BE2C (cell line): Measurements from ENCODE around the gene ZNF423.

Experiments
- DNase-seq: peaks from one replicate; pipeline ENCODE4 v3.0.0-alpha.2; 2020
- H3K27me3 ChIP-seq: fragments of 250-450 bp; sonication (Bioruptor Pico); 2 replicates; pipeline ENCODE4 v1.5.1; 2020; ENCODE audit warnings: mild to moderate bottlenecking
- H3K36me3 ChIP-seq: fragments of 250-450 bp; sonication (Bioruptor Pico); 2 replicates; pipeline ENCODE4 v1.5.1; 2020; ENCODE audit warnings: mild to moderate bottlenecking
- H3K4me1 ChIP-seq: fragments of 250-450 bp; sonication (Bioruptor Pico); 2 replicates; pipeline ENCODE4 v1.5.1; 2020
- H3K4me3 ChIP-seq: 2 replicates; pipeline ENCODE4 v1.5.1; 2011; ENCODE audit warnings: low read depth, low read length
- H3K9me3 ChIP-seq: fragments of 250-450 bp; sonication (Bioruptor Pico); 2 replicates; pipeline ENCODE4 v1.5.1; 2020
- TF ChIP-seq, protein P1 (sequence below): IDR thresholded peaks from 2 replicates; pipeline ENCODE4 v1.5.1; 2012; ENCODE audit warnings: mild to moderate bottlenecking, low read depth, low read length

Gene ZNF423

DNA sequence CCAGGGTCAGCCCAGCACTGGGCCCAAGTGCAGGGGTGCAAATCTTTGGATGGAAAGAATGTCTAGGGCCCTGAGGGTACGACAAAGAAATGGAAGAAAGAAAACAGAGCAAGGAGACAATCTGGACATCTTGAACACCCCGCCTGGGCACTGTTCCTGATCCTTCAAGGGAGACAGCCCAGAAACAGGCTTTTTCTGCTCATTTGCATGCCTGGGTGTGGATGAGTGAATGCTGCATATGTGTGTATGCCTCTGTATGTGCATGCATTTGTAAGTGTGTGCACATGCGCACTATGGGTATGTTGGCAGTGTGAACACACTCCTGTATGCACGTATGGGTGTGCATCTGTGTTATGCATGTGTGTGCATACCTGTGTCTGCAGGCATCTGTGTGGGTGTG lies 79.2 kb downstream of the ZNF423 start:
- H3K27me3 ChIP-seq: no peaks in the 10 kb centered on the region
- no peaks in the 10 kb centered on the region for H3K9me3 ChIP-seq
- no peak for DNase-seq
- TF ChIP-seq, protein P1, sequence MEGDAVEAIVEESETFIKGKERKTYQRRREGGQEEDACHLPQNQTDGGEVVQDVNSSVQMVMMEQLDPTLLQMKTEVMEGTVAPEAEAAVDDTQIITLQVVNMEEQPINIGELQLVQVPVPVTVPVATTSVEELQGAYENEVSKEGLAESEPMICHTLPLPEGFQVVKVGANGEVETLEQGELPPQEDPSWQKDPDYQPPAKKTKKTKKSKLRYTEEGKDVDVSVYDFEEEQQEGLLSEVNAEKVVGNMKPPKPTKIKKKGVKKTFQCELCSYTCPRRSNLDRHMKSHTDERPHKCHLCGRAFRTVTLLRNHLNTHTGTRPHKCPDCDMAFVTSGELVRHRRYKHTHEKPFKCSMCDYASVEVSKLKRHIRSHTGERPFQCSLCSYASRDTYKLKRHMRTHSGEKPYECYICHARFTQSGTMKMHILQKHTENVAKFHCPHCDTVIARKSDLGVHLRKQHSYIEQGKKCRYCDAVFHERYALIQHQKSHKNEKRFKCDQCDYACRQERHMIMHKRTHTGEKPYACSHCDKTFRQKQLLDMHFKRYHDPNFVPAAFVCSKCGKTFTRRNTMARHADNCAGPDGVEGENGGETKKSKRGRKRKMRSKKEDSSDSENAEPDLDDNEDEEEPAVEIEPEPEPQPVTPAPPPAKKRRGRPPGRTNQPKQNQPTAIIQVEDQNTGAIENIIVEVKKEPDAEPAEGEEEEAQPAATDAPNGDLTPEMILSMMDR: no peak
- H3K4me3 ChIP-seq: no peak overlapping the region
- no peaks in the 10 kb centered on the region; the same call in 1 of the 2 replicates for H3K36me3 ChIP-seq
- H3K4me1 ChIP-seq: no peaks in the 10 kb centered on the region; the same call in 1 of the 2 replicates

DNA sequence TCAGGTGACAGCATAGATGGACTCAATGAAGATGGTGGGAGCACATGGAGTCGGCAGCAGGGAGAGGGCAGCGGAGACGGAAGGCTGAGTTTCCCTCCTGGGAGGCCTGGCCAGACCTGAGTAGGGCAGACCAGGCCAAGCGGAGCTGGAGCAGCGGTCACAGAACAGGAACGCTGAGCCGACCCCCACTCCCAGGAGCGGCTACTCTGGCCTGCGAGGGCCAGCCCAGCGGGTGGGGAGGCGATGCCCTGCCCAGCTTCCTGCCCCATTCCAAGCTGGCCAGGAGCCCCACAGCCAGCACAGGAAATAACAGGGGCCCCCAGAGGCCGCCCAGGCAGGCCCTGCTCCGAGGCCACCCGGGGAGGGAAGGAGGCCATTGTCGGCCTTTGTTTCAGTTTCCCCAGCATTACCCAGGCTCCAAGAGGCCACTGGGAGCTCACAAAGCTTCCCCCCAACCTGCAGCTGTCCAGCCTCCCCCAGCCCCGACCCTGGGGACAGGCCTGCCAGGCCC lies 79.8 kb downstream of the ZNF423 start:
- no peaks in the 10 kb centered on the region; the same call in 1 of the 2 replicates for H3K36me3 ChIP-seq
- TF ChIP-seq, protein P1: no peak
- H3K27me3 ChIP-seq: no peaks in the 10 kb centered on the region
- H3K4me3 ChIP-seq: no peak overlapping the region
- DNase-seq: peak; percentile 28
- no peaks in the 10 kb centered on the region for H3K9me3 ChIP-seq
- H3K4me1 ChIP-seq: no peaks in the 10 kb centered on the region; the same call in 1 of the 2 replicates

DNA sequence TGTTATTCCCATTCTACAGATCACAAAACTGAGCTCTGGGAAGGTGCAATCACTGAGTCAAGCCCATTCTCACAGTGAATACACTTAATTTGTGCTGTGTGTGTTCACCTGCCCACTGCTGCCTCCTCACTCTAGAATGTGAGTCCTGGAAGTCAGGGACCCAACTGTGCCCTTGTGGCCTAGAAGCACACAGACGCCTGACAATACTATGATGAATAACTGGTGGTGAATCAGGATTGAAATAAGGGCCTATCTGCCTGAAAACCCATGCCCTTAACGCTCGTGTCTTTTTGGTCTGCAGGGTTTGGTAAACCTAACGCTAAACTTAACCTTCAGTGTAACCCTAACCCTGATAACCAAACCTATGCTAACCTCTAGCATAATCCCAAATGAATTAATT lies 80.3 kb downstream of the ZNF423 start:
- no peaks in the 10 kb centered on the region for H3K27me3 ChIP-seq
- DNase-seq: no peak
- H3K4me3 ChIP-seq: no peak overlapping the region
- no peaks in the 10 kb centered on the region; the same call in 1 of the 2 replicates for H3K36me3 ChIP-seq
- TF ChIP-seq, protein P1: no peak
- no peaks in the 10 kb centered on the region; the same call in 1 of the 2 replicates for H3K4me1 ChIP-seq
- H3K9me3 ChIP-seq: no peaks in the 10 kb centered on the region

DNA sequence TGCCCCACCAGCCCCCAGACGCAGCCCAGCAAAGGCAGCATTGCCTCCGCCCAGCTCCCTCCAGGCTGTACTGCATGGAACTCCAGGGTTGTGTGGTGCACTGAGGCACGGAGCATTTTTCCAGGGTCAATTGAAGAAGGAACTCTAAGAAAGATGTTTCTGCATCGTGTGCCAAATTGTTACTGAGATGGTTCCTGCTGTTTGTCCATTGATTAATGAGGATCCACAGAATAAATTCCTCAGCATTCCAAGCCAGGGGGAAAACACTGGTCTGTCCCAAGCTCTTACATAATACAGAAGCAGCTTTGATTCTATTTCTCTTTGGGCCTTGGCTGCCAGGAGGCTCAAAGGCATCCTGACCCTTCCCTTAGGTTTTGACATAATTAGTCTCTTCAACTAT lies 80.9 kb downstream of the ZNF423 start:
- no peak for DNase-seq
- Histone ChIP-seq H3K4me1 (no peaks in the 10 kb centered on the region; the same call in 1 of the 2 replicates), H3K36me3 (no peaks in the 10 kb centered on the region; the same call in 1 of the 2 replicates), H3K27me3 (no peaks in the 10 kb centered on the region), H3K9me3 (no peaks in the 10 kb centered on the region), H3K4me3 (no peak overlapping the region)
- TF ChIP-seq, protein P1: no peak

DNA sequence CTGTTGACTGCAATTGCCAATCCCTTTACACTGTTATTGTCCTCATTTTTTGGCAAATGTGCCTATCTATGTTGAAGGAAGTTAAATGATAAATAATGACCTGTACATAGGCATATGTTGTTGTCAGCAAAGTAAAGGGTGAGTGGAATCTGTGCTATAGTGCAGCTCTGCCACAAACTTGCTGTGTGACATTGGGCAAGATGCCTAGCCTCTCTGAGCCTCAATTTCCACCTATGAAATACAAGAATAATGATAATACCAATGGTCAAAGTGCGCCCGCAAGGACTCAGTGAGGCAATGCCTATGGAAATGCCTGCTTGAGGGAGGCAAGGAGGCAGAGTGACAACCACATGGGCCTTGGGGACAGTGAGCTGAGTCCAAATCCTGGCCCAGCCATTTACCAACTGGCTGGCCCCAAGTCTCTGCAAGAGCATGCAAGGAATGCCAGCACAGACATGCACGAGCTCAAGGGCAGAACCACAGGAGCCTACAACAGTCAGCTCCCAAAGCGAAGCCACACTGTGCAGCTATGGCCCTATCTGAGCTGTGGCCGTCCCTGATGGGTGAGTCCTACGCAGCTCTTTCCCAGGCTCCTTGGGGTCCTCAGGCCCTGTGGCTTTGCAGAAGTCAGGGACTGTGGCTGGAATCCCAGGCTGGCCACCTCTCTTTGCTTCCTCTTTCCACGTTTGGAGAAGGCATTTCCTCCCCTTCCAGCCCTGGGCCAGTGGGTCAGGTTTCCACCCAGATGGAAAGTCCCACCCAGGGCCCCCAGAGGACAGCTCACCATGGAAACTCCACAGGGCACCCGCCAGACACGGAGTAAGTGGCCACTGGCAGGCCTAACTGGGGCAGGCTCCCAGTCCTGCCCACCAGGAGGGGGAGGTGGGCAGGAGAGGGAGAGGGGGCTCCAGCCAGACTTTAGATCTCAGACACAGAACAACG lies 82.1 kb downstream of the ZNF423 start:
- no peak overlapping the region for H3K4me3 ChIP-seq
- no peaks in the 10 kb centered on the region; the same call in 1 of the 2 replicates for H3K36me3 ChIP-seq
- H3K9me3 ChIP-seq: no peaks in the 10 kb centered on the region
- H3K27me3 ChIP-seq: no peaks in the 10 kb centered on the region
- TF ChIP-seq, protein P1: no peak
- no peak for DNase-seq
- no peaks in the 10 kb centered on the region; the same call in 1 of the 2 replicates for H3K4me1 ChIP-seq

DNA sequence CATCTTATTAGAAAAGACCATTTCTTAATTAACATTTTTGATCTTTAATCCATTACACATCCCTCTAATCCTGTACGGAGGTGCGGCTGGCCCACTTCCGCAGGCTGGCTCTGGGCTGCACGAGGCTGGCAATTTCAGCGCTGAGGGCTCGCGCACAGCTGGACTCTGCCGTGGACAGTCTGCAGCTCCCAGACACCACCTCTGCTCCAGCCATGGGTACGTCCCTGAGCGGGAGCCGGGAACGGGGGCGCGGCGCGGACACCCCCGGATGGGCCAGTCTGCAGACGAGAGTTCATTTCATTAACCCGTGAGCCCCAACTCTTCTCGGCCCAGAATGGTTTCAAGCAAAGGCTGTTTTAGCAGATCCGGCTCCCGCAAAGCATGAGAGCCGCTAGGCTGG lies 87.9 kb downstream of the ZNF423 start:
- no peak overlapping the region for H3K4me3 ChIP-seq
- no peaks in the 10 kb centered on the region for H3K9me3 ChIP-seq
- no peak for DNase-seq
- TF ChIP-seq, protein P1: no peak
- no peaks in the 10 kb centered on the region for H3K4me1 ChIP-seq
- no peaks in the 10 kb centered on the region for H3K27me3 ChIP-seq
- H3K36me3 ChIP-seq: no peaks in the 10 kb centered on the region
